HG02678 (cell line): ENCODE results near the gene IFT27.
"Not testable (repeated sequence)": the region's sequence is repeated elsewhere in the genome, so short reads cannot be mapped to it uniquely, and the experiment has no call there.

Experiments used
- ATAC-seq: cut with Tn5 transposase; IDR thresholded peaks from one replicate; pipeline ENCODE4 v1.9.1; 2021; ENCODE audit warnings: mild to moderate bottlenecking, moderate library complexity; ENCODE audit not compliant: unreplicated experiment

The IFT27 gene

DNA sequence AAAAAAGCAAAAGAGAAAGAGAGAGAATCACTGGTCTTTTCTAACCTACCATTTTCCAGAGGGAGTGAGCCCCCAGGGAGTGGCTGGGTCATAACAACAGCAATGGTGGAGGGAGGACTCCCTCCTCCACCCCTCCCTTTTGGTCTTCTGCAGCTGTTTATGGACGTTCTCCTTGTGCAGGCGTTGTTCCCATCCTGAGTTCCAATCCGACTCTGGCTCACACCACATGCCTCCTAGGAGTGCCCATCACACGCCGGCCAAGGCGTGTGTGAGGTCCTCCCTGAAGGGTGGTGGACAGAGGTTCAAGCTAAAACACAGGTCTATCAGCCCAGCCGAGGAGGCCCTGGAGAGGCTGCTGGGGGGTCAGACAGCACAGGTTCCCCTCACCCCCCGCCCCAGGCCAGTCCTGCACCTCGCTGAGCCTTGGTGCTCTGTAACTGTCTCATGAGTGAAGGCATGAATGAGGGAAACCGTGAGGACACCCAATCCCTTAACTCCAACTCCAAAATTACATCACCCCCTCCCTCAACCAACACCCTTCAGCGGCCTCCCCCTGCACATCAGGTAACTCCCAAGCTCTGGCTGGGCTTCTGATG lies 29.4 kb downstream of the IFT27 start:
- no peak for ATAC-seq

DNA sequence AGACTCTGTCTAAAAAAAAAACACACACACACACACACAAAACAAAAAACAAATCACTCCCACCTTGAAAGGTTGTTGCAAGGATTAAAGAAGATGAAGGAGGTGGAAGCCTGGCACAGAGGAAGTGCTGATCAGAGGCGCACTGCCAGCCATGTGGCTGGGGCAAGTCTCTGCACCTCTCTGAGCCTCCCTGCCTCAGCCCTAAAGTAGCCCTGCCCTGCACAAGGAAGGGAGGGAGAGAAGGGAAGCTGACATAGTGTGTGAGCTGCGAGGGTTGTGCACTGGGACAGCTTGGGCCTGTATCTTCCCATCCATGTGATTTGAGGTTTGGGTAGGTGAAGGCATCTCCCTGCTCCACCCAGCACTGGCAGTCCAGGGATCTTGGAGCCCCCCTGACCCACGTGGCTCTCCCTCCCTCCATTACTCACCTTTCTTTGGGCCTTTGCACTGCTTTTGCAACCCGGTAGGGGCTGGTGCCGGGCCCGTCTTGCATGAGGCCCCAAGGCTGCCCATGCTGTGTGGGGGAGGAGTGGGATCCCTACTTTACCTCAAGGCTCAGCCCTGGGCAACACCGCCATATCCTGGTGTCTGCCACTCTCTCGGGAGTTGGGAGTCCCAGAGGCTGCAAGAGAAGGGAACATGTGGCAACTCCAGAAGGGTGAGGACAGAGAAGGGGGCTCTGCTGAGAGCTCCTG lies 30.5 kb downstream of the IFT27 start:
- ATAC-seq = no peak

DNA sequence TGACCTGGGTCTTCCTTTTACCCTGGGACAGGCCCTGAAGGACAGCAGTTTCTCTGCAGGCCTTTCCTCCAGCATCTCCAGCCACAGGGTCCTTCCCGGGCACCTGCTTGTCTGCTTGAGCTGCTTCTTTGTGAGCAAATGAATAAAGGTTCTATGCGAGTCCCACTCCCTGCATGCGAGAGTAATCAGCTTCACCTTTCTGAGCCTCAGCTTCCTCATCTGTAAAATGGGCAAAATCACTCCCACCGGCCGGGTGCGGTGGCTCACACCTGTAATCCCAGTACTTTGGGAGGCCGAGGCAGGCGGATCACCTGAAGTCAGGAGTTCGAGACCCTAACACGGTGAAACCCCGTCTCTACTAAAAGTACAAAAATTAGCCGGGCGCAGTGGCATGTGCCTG lies 31.1 kb downstream of the IFT27 start:
- no peak for ATAC-seq

DNA sequence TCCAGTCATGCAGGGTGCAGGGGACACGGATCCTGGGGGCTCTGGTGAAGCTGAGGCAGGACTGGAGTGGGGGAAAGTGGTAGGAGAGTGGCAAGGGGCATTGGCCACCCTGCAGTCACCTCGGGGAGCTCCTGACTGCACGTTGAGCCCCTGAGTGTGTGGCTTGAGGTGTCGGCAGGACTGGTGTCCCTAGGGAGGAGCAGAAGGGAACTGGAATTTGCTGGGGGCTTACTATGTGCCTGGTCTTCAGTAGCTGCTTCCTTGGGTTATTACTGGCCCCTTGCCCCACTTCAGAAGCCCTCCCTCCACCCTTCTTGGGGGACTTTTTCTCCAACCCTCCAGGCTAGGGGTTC lies 31.5 kb downstream of the IFT27 start:
- ATAC-seq = no peak

DNA sequence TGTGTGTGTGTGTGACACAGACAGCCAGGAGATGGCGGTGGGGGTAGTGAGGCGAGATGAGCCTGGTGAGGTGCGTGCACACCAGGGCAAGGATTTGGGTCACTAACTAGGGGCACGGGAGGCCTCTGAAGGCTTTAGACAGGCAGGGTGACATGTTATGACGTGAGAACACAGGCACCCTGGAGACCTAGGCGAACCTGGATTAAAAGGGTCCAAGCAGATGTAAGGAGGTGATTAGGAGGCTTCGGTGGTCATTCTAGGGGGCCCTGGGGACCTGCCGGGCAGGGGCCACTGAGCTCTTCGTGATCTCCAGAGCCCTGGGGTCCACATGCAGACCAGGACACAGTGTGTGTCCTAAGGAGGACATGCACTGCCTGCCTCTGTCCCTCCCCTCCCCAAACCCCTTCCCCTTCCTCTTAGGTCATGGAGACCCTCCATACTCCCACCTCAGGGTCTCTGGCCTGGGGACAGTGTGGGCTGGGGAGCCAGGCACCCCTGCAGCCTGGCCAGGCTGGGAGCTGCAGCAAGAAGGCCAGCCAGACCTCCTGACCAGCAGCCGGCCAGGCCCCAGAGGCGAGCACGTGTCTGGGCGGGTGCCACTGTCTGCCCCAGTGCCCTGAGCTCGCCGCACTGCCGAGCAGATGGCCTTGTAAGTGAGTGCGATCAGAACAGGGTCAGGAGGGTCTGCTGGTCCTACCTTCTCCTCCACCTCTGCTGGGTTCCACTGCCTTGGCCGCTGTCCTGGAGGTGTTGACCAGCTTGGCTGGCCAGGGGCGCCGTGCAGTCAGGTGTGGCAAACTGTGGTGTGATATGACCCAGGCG lies 32.1 kb downstream of the IFT27 start:
- no peak for ATAC-seq

DNA sequence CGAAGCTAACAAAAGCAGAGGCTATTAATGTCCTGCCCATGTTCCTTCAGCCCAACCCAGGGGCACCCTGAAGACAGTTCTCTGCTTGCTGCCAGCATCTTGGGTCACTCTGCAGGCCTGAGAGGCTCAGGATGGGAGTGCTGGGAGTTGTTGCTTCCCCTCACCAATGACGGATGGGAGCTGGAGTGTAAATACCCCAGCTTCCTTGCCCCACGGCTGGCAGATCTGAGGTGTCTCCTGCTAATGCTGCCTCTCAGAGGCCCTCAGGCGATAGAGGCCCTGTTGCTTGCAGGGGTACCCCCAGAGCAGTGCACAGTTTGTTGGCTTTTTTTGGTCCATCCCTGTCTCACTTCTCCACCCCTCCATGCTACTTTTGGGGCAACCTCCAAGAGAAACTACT lies 32.9 kb downstream of the IFT27 start:
- ATAC-seq = no peak

DNA sequence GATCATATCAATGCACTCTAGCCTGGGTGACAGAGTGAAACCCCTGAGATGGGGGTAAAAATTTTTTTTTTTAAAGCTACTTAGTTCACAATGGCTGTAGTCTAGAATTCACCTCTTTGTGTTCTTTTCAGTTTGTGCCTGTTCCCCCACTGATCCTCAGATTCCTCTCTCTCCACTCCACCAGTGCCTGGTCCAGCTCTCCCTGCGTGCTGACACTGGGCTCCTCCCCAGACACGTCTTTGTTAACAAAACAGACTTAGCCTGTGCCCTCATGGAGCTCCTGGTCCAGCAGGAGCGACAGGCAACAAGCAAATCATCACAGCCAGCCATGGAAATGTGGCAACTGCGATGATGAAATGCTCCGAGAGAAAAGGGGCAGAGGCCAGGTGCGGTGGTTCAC lies 34.0 kb downstream of the IFT27 start:
- no peak for ATAC-seq

DNA sequence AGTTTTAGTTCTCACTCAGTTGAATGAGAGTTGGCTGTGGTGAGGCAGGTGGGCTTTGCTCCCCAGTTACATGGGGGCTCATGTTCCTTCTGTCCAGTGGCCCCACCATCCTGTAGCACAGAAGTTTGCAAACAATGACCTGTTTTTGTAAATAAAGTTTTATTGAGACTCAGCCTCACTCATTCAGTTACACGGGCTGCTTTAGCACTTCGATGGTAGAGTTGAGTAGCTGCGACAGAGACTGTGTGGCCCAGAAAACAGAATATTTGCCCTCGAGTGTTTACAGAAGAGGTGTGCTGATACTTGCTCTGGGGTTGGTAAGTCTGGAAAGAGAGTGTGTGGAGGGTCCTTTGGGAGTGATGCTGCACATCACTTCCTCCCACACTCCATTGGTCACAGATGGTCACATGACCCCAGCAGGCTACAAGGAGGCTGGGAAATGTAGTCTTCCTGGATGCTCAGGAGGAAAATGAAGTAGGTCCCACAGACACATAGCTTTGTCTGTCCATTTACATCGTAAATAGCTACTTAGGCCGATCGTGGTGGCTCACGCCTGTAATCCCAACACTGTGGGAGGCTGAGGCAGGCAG lies 34.6 kb downstream of the IFT27 start:
- ATAC-seq = no peak

DNA sequence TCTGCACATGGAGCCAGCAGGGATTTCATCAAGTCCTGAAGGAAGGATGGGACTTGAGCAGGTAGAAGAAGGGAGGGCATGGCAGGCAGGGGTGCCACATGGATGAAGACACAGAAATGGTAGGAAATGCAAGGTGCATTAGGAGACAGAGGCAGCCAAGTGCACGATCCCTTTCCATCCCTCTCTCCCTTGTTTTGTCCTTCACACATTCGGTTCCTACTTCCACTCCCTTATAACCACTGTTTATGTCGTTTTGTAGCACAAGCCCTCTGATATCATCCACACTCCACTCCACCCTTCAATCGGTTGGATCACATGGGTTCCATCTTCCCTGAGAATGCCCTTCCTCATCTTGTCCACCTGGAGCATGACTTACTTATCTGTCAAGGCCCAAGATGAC lies 35.2 kb downstream of the IFT27 start:
- ATAC-seq = no peak

DNA sequence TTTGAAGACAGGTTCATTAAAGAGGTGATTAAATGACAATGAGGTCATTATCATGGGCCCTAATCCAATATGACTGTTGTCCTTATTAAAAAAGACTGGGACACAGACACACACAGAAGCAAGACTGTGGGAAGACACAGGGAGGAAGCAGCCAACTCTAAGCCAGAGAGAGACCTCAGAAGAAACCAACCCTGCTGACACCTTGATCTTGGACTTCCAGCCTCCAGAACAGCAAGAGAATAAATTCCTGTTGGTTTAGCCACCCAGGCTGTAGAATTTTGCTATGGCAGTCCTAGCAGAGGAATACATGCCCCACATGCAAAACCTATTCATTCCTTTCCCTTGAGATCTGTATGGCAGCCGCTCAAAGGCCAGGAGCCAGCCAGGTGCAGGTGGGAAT lies 36.7 kb downstream of the IFT27 start:
- no peak for ATAC-seq

DNA sequence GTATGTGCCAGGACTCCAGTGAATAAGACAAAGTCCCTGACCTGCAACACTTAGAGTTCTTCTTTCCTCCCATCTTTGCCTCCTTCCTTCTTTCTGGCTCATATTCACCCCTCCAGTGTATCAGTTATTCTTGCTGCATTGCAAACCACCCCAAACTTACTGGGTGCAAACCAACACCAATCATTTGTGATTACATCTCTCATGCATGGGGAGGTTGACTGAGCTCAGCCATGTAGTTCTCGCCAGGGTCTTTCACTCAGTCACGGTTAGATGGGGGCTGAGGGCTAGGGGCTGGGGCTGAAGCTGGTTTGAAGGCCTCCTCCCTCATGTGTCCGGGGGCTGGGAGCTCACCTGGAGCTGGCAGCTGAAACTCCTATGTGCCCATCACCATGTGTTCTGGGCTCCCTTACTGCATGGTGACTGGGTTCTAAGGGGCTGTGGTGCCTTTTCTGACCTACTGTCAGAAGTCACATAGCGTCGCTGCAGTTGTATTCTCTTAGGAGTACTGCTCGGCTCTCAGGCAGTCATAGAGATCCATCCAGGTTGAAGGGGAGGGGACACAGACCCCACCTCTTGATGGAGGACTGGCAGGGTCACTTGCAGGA lies 37.4 kb downstream of the IFT27 start:
- ATAC-seq = no peak

DNA sequence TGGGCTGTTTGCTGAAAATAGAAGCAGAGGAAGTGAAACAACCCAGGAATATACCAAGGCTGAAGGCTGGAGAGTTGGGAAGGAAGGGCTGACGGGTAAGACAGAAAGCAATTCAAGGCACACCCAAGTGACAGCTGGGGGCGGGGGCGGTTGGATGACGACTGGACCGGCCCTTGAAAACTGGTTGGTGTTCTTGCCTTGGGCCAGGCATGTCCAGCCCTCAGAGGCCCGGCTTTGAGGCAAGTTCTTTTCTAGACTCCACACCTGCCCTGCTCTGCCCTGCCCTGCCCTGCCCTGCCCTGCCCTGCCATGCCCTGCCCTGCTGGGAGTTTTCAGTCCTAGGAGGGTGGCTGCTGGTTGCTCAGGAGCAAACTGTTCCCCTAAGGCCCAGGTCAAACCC lies 38.1 kb downstream of the IFT27 start:
- no peak for ATAC-seq

DNA sequence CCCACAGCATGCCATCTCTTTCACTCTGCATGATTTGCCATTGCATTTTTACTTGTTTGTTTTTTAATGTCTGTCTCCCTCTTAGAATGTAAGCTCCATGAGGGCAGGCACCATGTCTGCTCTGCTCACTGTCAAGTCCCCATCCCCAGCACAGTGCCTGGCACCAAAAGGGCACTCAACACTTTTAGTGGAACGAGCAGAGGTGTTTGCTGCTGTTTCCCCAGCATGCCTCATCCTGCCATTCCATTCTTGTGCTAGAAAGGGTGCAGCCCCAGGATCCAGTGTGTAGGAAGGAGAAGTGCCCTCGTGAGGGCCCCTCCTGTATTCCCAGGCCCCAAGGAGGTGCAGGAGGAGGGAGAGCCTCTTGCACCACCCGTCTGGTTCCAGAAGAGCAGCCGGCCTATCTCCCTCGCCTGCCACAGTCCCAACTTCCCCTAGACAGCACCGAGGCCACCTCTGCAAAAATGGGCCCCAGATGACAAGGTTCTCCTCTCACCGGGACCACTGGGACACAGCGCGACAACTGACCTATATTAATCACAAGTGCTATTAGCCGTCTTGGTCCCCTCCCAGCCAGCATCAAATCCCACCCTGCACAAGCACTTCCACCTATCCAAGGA lies 39.1 kb downstream of the IFT27 start:
- ATAC-seq = no peak

DNA sequence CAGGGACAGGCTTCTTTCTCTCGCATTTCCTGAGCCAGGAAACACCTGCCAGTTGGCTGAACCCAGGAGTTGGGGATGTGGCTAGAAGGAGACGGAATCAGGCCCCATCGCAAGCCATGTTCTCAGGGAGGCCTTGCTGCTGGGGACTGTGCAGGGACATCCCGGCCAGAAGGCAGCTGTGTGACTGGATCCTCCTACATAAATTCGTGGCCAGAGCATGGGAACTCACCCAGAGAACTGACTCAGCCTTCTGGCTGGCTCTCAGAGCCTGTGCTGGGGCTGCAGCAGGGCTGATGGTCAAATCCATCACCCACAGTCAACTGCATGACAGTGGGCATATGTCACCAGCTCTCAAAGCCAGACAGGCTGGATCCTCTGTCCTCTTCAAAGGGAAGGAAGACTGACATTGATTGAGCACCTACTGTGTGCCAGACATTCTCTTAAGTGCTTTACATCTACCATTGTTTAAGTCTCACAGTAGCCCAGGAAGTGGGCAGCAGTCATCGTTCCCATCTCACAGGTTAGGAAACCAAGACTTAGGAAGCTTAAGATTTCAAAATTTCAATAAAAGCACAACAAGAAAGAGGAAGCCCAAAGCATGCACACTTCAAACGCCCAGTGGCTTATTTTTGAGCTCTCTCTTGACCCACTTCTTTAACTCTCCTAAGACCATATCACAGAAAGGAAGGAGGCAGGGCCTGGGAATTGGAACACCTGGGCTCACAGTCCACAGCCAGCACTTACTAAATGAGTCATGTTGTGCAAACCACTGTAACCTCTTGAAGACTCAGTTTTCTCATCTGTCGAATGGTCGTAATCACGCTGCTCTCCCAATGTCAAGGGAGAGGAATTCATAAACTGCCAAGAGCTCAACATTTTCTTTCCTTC lies 41.5 kb downstream of the IFT27 start:
- ATAC-seq = no peak

DNA sequence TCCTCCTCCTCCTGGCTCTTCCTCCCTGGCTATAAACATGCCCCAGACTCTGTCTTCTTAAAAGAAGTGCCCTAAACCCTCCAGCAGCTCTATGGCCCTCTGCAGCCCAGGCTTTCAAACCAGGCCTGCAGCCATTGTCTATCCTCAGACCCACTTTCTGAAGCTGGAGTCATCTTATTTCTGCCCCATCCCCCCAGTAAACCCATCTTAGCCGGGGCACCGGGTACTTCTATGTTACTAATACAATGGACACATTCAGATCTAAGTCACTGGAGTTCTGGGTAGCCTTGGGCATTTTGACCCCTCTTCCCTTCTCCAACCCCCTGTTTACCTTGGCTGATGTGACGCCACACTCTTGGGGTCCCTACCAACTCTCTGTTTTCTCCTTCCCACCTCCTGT lies 42.6 kb downstream of the IFT27 start:
- ATAC-seq = no peak

DNA sequence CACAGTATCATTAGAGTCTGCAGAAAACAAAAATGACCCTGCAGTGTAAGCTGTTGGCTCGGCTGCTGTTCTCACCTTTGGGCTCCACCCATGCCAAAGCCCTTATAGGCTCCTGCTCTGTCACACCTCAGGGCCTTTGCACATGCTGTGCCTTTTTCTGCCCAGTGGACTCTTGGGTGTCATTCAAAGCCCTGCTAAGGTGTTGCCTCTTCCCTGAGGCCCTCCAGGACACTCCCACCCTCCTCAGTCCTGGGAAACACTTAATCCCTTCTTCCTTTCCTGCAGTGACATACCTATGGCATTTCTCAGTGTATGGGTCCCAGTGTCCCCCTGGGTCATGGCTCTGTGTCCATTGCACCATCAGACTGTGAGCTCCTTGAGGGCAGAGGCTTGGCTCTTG lies 43.3 kb downstream of the IFT27 start:
- ATAC-seq = no peak

DNA sequence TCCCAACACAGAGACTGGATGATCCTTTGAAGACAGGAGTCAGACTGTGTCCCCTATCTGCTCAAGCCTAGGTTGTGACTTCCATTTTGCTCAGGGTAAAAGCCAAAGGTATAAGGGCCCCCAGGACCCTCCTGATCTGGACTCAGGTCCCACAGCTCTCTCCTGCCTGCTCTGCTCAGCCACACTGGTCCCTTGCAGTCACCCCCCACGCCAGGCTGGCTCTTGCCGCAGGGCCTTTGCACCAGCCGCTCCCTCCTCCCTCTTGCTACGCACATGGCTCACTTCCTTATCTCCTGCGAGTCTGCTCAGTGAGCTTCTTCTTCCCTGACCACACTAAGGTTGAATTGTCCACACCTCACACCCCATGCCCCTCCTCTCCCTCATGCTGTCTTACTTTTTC lies 44.0 kb downstream of the IFT27 start:
- ATAC-seq = no peak

DNA sequence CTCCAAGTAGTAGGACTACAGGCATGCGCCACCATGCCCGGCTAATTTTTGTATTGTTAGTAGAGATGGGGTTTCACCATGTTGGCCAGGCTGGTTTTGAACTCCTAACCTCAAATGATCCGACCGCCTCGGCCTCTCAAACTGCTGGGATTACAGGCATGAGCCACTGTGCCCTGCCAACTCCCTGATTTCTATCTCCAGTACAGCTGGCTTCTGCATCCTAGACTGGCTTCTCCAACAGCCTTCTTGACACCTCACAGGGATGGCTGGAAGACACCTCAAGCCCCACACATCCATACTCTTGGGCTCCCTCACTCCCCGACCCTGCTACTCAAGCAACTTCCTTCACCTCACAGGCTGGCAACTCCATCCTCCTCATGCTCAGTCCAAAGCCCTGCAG lies 44.6 kb downstream of the IFT27 start:
- not testable (repeated sequence) for ATAC-seq

DNA sequence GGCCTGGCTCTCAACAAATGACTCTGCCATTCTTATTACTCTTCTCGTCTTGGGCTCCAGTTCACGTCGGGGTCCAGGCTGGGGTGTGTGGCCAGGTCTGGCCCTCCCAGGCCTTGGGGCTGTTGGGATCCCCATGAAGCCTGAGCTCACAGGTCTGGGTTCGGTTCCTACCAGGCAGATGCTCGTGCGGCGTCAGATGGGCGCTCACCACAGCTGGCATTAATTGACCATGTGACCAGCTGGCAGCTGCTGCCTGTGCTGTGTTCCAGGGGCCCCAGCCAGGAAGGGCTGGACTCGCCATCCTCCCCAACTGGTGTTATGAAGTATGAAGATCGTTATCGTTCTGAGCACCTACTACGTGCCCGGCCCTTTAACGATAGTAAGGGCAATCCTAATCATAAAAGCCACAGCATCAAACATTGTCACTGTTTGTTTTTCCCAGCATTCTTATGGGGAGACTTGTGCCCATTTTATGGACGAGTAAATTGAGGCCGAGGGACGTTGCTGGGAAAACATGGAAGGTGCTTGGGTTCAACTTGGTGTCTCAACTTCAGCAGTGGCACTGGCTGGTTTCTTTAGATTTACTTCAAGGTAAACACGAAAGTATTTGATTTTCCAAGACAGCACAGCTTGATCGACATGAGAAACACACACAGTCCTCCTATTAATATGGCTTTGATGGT lies 45.6 kb downstream of the IFT27 start:
- no peak for ATAC-seq

DNA sequence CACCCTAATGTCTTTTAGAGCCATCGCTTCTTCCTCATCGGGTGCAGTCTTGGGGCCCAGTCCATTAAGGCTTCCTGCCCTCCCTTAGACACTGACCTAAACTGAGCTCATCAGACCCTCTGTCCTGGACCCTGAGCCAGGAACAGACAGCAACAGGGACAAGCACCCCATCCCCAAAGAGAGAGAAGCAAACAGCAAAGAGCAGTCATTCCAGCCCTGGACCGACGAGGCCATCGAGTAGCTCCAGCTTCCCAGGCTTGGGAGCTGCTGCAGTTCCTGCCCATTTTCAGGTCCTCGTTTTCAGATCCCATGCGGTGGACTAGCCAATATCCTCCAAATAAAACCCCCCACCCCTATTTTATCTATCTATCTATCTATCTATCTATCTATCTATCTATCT lies 46.6 kb downstream of the IFT27 start:
- no peak for ATAC-seq
